ENCODE data around the gene IGSF10.

DNA sequence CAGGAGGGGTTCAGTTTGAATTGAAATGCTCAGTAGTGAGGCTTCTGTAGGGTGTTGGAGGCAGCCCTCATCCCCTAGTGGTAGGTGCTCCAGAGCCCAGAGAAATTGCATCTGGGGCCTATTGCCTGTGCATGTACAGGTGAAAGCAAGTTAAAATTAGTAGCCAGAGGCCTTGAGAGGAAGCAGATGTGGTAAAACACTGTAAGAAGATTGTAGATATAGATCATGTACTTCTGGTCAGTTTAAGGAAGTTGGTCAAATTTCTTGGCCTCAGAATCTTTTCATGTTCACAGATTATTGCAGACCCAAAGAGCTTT lies 34.6 kb downstream of the IGSF10 start:
- TF ChIP-seq, protein P1, sequence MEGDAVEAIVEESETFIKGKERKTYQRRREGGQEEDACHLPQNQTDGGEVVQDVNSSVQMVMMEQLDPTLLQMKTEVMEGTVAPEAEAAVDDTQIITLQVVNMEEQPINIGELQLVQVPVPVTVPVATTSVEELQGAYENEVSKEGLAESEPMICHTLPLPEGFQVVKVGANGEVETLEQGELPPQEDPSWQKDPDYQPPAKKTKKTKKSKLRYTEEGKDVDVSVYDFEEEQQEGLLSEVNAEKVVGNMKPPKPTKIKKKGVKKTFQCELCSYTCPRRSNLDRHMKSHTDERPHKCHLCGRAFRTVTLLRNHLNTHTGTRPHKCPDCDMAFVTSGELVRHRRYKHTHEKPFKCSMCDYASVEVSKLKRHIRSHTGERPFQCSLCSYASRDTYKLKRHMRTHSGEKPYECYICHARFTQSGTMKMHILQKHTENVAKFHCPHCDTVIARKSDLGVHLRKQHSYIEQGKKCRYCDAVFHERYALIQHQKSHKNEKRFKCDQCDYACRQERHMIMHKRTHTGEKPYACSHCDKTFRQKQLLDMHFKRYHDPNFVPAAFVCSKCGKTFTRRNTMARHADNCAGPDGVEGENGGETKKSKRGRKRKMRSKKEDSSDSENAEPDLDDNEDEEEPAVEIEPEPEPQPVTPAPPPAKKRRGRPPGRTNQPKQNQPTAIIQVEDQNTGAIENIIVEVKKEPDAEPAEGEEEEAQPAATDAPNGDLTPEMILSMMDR (optimal IDR thresholded peaks at IDR 0.05 in 1 of 3, IDR thresholded peaks at IDR 0.05 in 1 of 3, conservative IDR thresholded peaks at IDR 0.05 in 1 of 3; ENCODE audit: extremely low read depth in 1 of 3, insufficient read depth in 2 of 3, low read length in 3 of 3): no peak
- no peak for TF ChIP-seq EZH2 (IDR thresholded peaks at IDR 0.05; ENCODE audit: low read length)
